Measurements from ENCODE around the gene ACO2. TPM values are rescaled to one million over a fixed set of nuclear protein-coding genes. Genes with fewer than 3 reads are reported as not detected.

ACO2 gene
- total and polyA plus RNA-seq, 10 of the 15 experiments (the other 5 are each of a cell fraction or from before 2014, with no cell fraction given): 21.4 to 214 (median 88.5) TPM

GRCh38 chr22:41578114-41578513, 109.2 kb downstream of the ACO2 start:
- Histone ChIP-seq H3K27me3 (replicated peaks in 1 of 2; ENCODE audit: control insufficient read depth in 2 of 2, insufficient read depth in 2 of 2, low read length in 1 of 2) (no peaks in the 10 kb centered on the region), H3K9me3 (replicated peaks; ENCODE audit: control insufficient read depth, insufficient read depth, low read length) (no peaks in the 10 kb centered on the region), H3K9ac (ENCODE audit: control insufficient read depth, insufficient read depth, low read length) (no peak overlapping the region), H3K4me3 (no peak overlapping the region), H3K4me1 (ENCODE audit: control insufficient read depth, insufficient read depth, low read length) (no peaks in the 10 kb centered on the region), H3K79me2 (ENCODE audit: control insufficient read depth, insufficient read depth, low read length) (no peaks in the 10 kb centered on the region), H3K4me2 (ENCODE audit: control insufficient read depth, insufficient read depth) (no peak overlapping the region), H3K27ac (ENCODE audit: control insufficient read depth, insufficient read depth) (no peak overlapping the region), H4K20me1 (ENCODE audit: control insufficient read depth, insufficient read depth) (no peaks in the 10 kb centered on the region), H3K36me3 (ENCODE audit: control insufficient read depth in 2 of 2, insufficient read depth in 2 of 2, low read length in 1 of 2) (peaks cover 0 to 4% of the 10 kb centered on the region in 2 experiments; a peak in 2 of 4 replicates), H2AFZ (ENCODE audit: control insufficient read depth, low read depth, low read length) (no peak overlapping the region)
- intact Hi-C loops (cut with micrococcal nuclease; ENCODE audit: unreplicated experiment) (no loop called here), in situ Hi-C loops (cut with MboI) (no loop called here)
- TF ChIP-seq USF2 (IDR thresholded peaks at IDR 0.05; ENCODE audit: borderline replicate concordance, low read depth, low read length) (no peak), BHLHE40 (IDR thresholded peaks at IDR 0.05; ENCODE audit: borderline replicate concordance in 1 of 2, low read depth in 2 of 2, low read length in 1 of 2) (no peak), ETV6 (conservative IDR thresholded peaks at IDR 0.05 in 1 of 2, IDR thresholded peaks at IDR 0.05 in 1 of 2; ENCODE audit: borderline replicate concordance in 1 of 2, low read depth in 1 of 2) (no peak), RCOR1 (conservative IDR thresholded peaks at IDR 0.05; ENCODE audit: low read depth, low read length) (no peak), STAT1 (conservative IDR thresholded peaks at IDR 0.05) (no peak), JUND (IDR thresholded peaks at IDR 0.05; ENCODE audit: low read depth, low read length) (no peak), PML (IDR thresholded peaks at IDR 0.05; ENCODE audit: low read length) (no peak), WRNIP1 (IDR thresholded peaks at IDR 0.05; ENCODE audit: borderline replicate concordance, low read depth, low read length) (no peak), SREBF1 (IDR thresholded peaks at IDR 0.05; ENCODE audit: low read length) (no peak), SMC3 (IDR thresholded peaks at IDR 0.05; ENCODE audit: borderline replicate concordance, low read length) (no peak)
- 85% methylated on average over 8 of the region's 8 CpGs for WGBS (ENCODE audit: insufficient coverage, insufficient replicate concordance, low lambda C conversion rate, missing lambda C conversion rate)
- SMC1A ChIA-PET (ENCODE audit: uncharacterized antibody, unreplicated experiment): no interaction called here
- RAD21 ChIA-PET (ENCODE audit: unreplicated experiment): interaction anchor here (1.2 kb wide), 1 partner anchor 43 kb away, joined by 4 read pairs; the partner anchor contains the start of genes DESI1 and XRCC6
- CTCF ChIA-PET: interaction anchor here (0.6 to 2.7 kb wide), 3 partner anchors 12 to 56 kb away, joined by 3 to 12 read pairs (median 4); partner anchors contain the start of gene PMM1
- no peak for DNase-seq (ENCODE audit: low read depth, low spot score)
- POLR2A ChIA-PET: no interaction called here
- ATAC-seq: no peak
- BruUV-seq (replicated peaks): no TSS peak
- FAIRE-seq: no peak

Other genes starting within 250 kb of the ACO2 start
Only the 7 nearest of the 13 such genes appear.
- 3.1 and 3.6 TPM in 2 replicates for gene TEF, start 87.2 kb upstream of the ACO2 start, total RNA-seq (2014; rRNA removed)
- 1.7 and 2.0 TPM in 2 replicates for gene TEF, start 87.2 kb upstream of the ACO2 start, total RNA-seq (2014; rRNA removed; fragmentation: Illumina TruSeq; extraction: Trizol)
- 4.9 and 5.8 TPM in 2 replicates for gene TEF, start 87.2 kb upstream of the ACO2 start, total RNA-seq (2021)
- 1.6 and 4.4 TPM in 2 replicates for gene TEF, start 87.2 kb upstream of the ACO2 start, polyA plus RNA-seq (2011; rRNA removed)
- 2.2 and 4.1 TPM in 2 replicates for gene TEF, start 87.2 kb upstream of the ACO2 start, polyA plus RNA-seq (2014; fragmentation: Illumina TruSeq; extraction: Trizol)
- gene TEF, start 87.2 kb upstream of the ACO2 start, polyA plus RNA-seq (2014; fragmentation: Nextera tagmentation; extraction: Ambion mirVana): under 1 TPM; 0.23 to 0.27 TPM
- gene TEF, start 87.2 kb upstream of the ACO2 start, polyA plus RNA-seq (2014; rRNA removed): 3.3 and 3.6 TPM in 2 replicates
- 1 to 10 TPM; 2.4 to 3.0 TPM for gene TEF, start 87.2 kb upstream of the ACO2 start, polyA plus RNA-seq (2016; fragmentation: Nextera tagmentation; extraction: Ambion mirVana)
- gene TOB2, start 22.3 kb upstream of the ACO2 start, total RNA-seq (2014; rRNA removed): 15.9 and 18.2 TPM in 2 replicates
- 10.7 and 12.2 TPM in 2 replicates for gene TOB2, start 22.3 kb upstream of the ACO2 start, total RNA-seq (2014; rRNA removed; fragmentation: Illumina TruSeq; extraction: Trizol)
- gene TOB2, start 22.3 kb upstream of the ACO2 start, total RNA-seq (2021): 30.6 and 32.0 TPM in 2 replicates
- 4.4 and 10.3 TPM in 2 replicates for gene TOB2, start 22.3 kb upstream of the ACO2 start, polyA plus RNA-seq (2011; rRNA removed)
- 11.0 and 17.6 TPM in 2 replicates for gene TOB2, start 22.3 kb upstream of the ACO2 start, polyA plus RNA-seq (2014; fragmentation: Illumina TruSeq; extraction: Trizol)
- 10 to 100 TPM in 1 of 2 experiments, 1 to 10 TPM in 1; 4.5 to 11.1 TPM for gene TOB2, start 22.3 kb upstream of the ACO2 start, polyA plus RNA-seq (2014; fragmentation: Nextera tagmentation; extraction: Ambion mirVana)
- 12.7 and 16.9 TPM in 2 replicates for gene TOB2, start 22.3 kb upstream of the ACO2 start, polyA plus RNA-seq (2014; rRNA removed)
- 10 to 100 TPM; 19.4 to 19.6 TPM for gene TOB2, start 22.3 kb upstream of the ACO2 start, polyA plus RNA-seq (2016; fragmentation: Nextera tagmentation; extraction: Ambion mirVana)
- gene PHF5A, start 425 bp upstream of the ACO2 start, total RNA-seq (2014; rRNA removed): 81.4 and 99.9 TPM in 2 replicates
- 85.5 and 86.8 TPM in 2 replicates for gene PHF5A, start 425 bp upstream of the ACO2 start, total RNA-seq (2014; rRNA removed; fragmentation: Illumina TruSeq; extraction: Trizol)
- gene PHF5A, start 425 bp upstream of the ACO2 start, total RNA-seq (2021): 64.2 and 64.8 TPM in 2 replicates
- gene PHF5A, start 425 bp upstream of the ACO2 start, polyA plus RNA-seq (2011; rRNA removed): 96.7 and 99.4 TPM in 2 replicates
- 91.7 and 101 TPM in 2 replicates for gene PHF5A, start 425 bp upstream of the ACO2 start, polyA plus RNA-seq (2014; fragmentation: Illumina TruSeq; extraction: Trizol)
- gene PHF5A, start 425 bp upstream of the ACO2 start, polyA plus RNA-seq (2014; fragmentation: Nextera tagmentation; extraction: Ambion mirVana): 10 to 100 TPM; 40.5 to 77.0 TPM
- gene PHF5A, start 425 bp upstream of the ACO2 start, polyA plus RNA-seq (2014; rRNA removed): 97.6 and 115 TPM in 2 replicates
- gene PHF5A, start 425 bp upstream of the ACO2 start, polyA plus RNA-seq (2016; fragmentation: Nextera tagmentation; extraction: Ambion mirVana): 10 to 100 TPM; 51.5 to 52.4 TPM
- gene POLR3H, start 75.4 kb downstream of the ACO2 start, total RNA-seq (2014; rRNA removed): 10.0 and 12.2 TPM in 2 replicates
- 14.4 and 17.4 TPM in 2 replicates for gene POLR3H, start 75.4 kb downstream of the ACO2 start, total RNA-seq (2014; rRNA removed; fragmentation: Illumina TruSeq; extraction: Trizol)
- 36.6 and 40.9 TPM in 2 replicates for gene POLR3H, start 75.4 kb downstream of the ACO2 start, total RNA-seq (2021)
- gene POLR3H, start 75.4 kb downstream of the ACO2 start, polyA plus RNA-seq (2011; rRNA removed): 15.7 and 29.8 TPM in 2 replicates
- gene POLR3H, start 75.4 kb downstream of the ACO2 start, polyA plus RNA-seq (2014; fragmentation: Illumina TruSeq; extraction: Trizol): 12.3 and 26.2 TPM in 2 replicates
- 1 to 10 TPM; 3.5 to 5.8 TPM for gene POLR3H, start 75.4 kb downstream of the ACO2 start, polyA plus RNA-seq (2014; fragmentation: Nextera tagmentation; extraction: Ambion mirVana)
- gene POLR3H, start 75.4 kb downstream of the ACO2 start, polyA plus RNA-seq (2014; rRNA removed): 23.1 and 26.0 TPM in 2 replicates
- gene POLR3H, start 75.4 kb downstream of the ACO2 start, polyA plus RNA-seq (2016; fragmentation: Nextera tagmentation; extraction: Ambion mirVana): 10 to 100 TPM; 58.7 to 62.7 TPM
- gene CSDC2, start 91.9 kb downstream of the ACO2 start, total RNA-seq (2014; rRNA removed): not detected in 2 replicates
- not detected in 2 replicates for gene CSDC2, start 91.9 kb downstream of the ACO2 start, total RNA-seq (2014; rRNA removed; fragmentation: Illumina TruSeq; extraction: Trizol)
- 0.08 and 0.13 TPM in 2 replicates for gene CSDC2, start 91.9 kb downstream of the ACO2 start, total RNA-seq (2021)
- not detected in 2 replicates for gene CSDC2, start 91.9 kb downstream of the ACO2 start, polyA plus RNA-seq (2011; rRNA removed)
- not detected in 2 replicates for gene CSDC2, start 91.9 kb downstream of the ACO2 start, polyA plus RNA-seq (2014; fragmentation: Illumina TruSeq; extraction: Trizol)
- not detected for gene CSDC2, start 91.9 kb downstream of the ACO2 start, polyA plus RNA-seq (2014; fragmentation: Nextera tagmentation; extraction: Ambion mirVana)
- gene CSDC2, start 91.9 kb downstream of the ACO2 start, polyA plus RNA-seq (2014; rRNA removed): not detected in 2 replicates
- gene CSDC2, start 91.9 kb downstream of the ACO2 start, polyA plus RNA-seq (2016; fragmentation: Nextera tagmentation; extraction: Ambion mirVana): not detected
- 10.2 and 11.1 TPM in 2 replicates for gene PMM1, start 120.7 kb downstream of the ACO2 start, total RNA-seq (2014; rRNA removed)
- gene PMM1, start 120.7 kb downstream of the ACO2 start, total RNA-seq (2014; rRNA removed; fragmentation: Illumina TruSeq; extraction: Trizol): 8.1 and 8.2 TPM in 2 replicates
- gene PMM1, start 120.7 kb downstream of the ACO2 start, total RNA-seq (2021): 17.7 and 18.3 TPM in 2 replicates
- gene PMM1, start 120.7 kb downstream of the ACO2 start, polyA plus RNA-seq (2011; rRNA removed): 26.4 and 32.2 TPM in 2 replicates
- gene PMM1, start 120.7 kb downstream of the ACO2 start, polyA plus RNA-seq (2014; fragmentation: Illumina TruSeq; extraction: Trizol): 6.2 and 12.2 TPM in 2 replicates
- 10 to 100 TPM; 10.5 to 16.1 TPM for gene PMM1, start 120.7 kb downstream of the ACO2 start, polyA plus RNA-seq (2014; fragmentation: Nextera tagmentation; extraction: Ambion mirVana)
- 22.3 and 22.6 TPM in 2 replicates for gene PMM1, start 120.7 kb downstream of the ACO2 start, polyA plus RNA-seq (2014; rRNA removed)
- 10 to 100 TPM; 20.5 to 22.7 TPM for gene PMM1, start 120.7 kb downstream of the ACO2 start, polyA plus RNA-seq (2016; fragmentation: Nextera tagmentation; extraction: Ambion mirVana)
- 30.8 and 31.2 TPM in 2 replicates for gene DESI1, start 151.9 kb downstream of the ACO2 start, total RNA-seq (2014; rRNA removed)
- gene DESI1, start 151.9 kb downstream of the ACO2 start, total RNA-seq (2014; rRNA removed; fragmentation: Illumina TruSeq; extraction: Trizol): 32.8 and 37.1 TPM in 2 replicates
- gene DESI1, start 151.9 kb downstream of the ACO2 start, total RNA-seq (2021): 48.2 and 51.7 TPM in 2 replicates
- gene DESI1, start 151.9 kb downstream of the ACO2 start, polyA plus RNA-seq (2011; rRNA removed): 29.4 and 33.7 TPM in 2 replicates
- gene DESI1, start 151.9 kb downstream of the ACO2 start, polyA plus RNA-seq (2014; fragmentation: Illumina TruSeq; extraction: Trizol): 48.1 and 51.7 TPM in 2 replicates
- 10 to 100 TPM in 1 of 2 experiments, 1 to 10 TPM in 1; 8.0 to 17.2 TPM for gene DESI1, start 151.9 kb downstream of the ACO2 start, polyA plus RNA-seq (2014; fragmentation: Nextera tagmentation; extraction: Ambion mirVana)
- 44.0 and 46.4 TPM in 2 replicates for gene DESI1, start 151.9 kb downstream of the ACO2 start, polyA plus RNA-seq (2014; rRNA removed)
- 10 to 100 TPM; 76.3 to 76.8 TPM for gene DESI1, start 151.9 kb downstream of the ACO2 start, polyA plus RNA-seq (2016; fragmentation: Nextera tagmentation; extraction: Ambion mirVana)

Measured in GM12878 (cell line).